HG03139 (cell line): ENCODE data around the gene RAB5A.
"Not testable (repeated sequence)": the region's sequence is repeated elsewhere in the genome, so short reads cannot be mapped to it uniquely, and the experiment has no call there.

Source experiments
- ATAC-seq: cut with Tn5 transposase; IDR thresholded peaks from one replicate; pipeline ENCODE4 v1.9.1; 2021; ENCODE audit not compliant: unreplicated experiment

The RAB5A gene

GRCh38 chr3:19946832-19947548 lies at the start of gene RAB5A:
Gene RAB5A, plus strand, starts transcription at chr3:19947097. Its CDS starts 3,802 bp downstream, at chr3:19950899.
- ATAC-seq = peak; percentile 97

- no peak for ATAC-seq
Observed at GRCh38 chr3:19898721-19899120, 48.2 kb upstream of the RAB5A start.

GRCh38 chr3:19899264-19899663 lies 47.6 kb upstream of the RAB5A start:
- no peak for ATAC-seq

GRCh38 chr3:19899833-19900232 lies 47.1 kb upstream of the RAB5A start:
- not testable (repeated sequence) for ATAC-seq

- ATAC-seq = no peak
Observed at GRCh38 chr3:19901337-19901736, 45.6 kb upstream of the RAB5A start.

GRCh38 chr3:19901918-19902317 lies 45.0 kb upstream of the RAB5A start:
- ATAC-seq = no peak

GRCh38 chr3:19903649-19904048 lies 43.2 kb upstream of the RAB5A start:
- ATAC-seq = no peak

- ATAC-seq = no peak
Observed at GRCh38 chr3:19907523-19907922, 39.4 kb upstream of the RAB5A start.

- no peak for ATAC-seq
Observed at GRCh38 chr3:19911452-19911851, 35.4 kb upstream of the RAB5A start.

GRCh38 chr3:19917167-19917566 lies 29.7 kb upstream of the RAB5A start:
- ATAC-seq = no peak

- no peak for ATAC-seq
Observed at GRCh38 chr3:19920401-19921080, 26.4 kb upstream of the RAB5A start.

- ATAC-seq = peak; percentile 59
Observed at GRCh38 chr3:19931180-19931692, 15.7 kb upstream of the RAB5A start.

GRCh38 chr3:19931767-19932188 lies 15.1 kb upstream of the RAB5A start:
- peak; percentile 47 for ATAC-seq

GRCh38 chr3:19932422-19932821 lies 14.5 kb upstream of the RAB5A start:
- ATAC-seq = no peak

GRCh38 chr3:19934098-19934566 lies 12.8 kb upstream of the RAB5A start, which contains the start of gene EFHB:
Gene EFHB, minus strand, starts transcription at chr3:19934217. Its CDS starts 199 bp downstream, at chr3:19934018.
- no peak for ATAC-seq

- ATAC-seq = no peak
Observed at GRCh38 chr3:19937459-19938294, 9.2 kb upstream of the RAB5A start.

GRCh38 chr3:19938295-19938627 lies 8.6 kb upstream of the RAB5A start:
- ATAC-seq = no peak

GRCh38 chr3:19940643-19941042 lies 6.3 kb upstream of the RAB5A start:
- no peak for ATAC-seq

GRCh38 chr3:19945534-19945933 lies 1.4 kb upstream of the RAB5A start:
- no peak for ATAC-seq

- peak; percentile 4 for ATAC-seq
Observed at GRCh38 chr3:19945969-19946831, 697 bp upstream of the RAB5A start.
